GM19372 (cell line): ENCODE data around the gene ANKRD10.
A peak's percentile ranks its signal among the peaks of the same experiment; 100 is the strongest.

Source experiments
- ATAC-seq: cut with Tn5 transposase; IDR thresholded peaks from one replicate; pipeline ENCODE4 v1.9.1; 2021; ENCODE audit warnings: mild to moderate bottlenecking, low read depth, moderate library complexity; ENCODE audit not compliant: unreplicated experiment

The ANKRD10 gene

DNA sequence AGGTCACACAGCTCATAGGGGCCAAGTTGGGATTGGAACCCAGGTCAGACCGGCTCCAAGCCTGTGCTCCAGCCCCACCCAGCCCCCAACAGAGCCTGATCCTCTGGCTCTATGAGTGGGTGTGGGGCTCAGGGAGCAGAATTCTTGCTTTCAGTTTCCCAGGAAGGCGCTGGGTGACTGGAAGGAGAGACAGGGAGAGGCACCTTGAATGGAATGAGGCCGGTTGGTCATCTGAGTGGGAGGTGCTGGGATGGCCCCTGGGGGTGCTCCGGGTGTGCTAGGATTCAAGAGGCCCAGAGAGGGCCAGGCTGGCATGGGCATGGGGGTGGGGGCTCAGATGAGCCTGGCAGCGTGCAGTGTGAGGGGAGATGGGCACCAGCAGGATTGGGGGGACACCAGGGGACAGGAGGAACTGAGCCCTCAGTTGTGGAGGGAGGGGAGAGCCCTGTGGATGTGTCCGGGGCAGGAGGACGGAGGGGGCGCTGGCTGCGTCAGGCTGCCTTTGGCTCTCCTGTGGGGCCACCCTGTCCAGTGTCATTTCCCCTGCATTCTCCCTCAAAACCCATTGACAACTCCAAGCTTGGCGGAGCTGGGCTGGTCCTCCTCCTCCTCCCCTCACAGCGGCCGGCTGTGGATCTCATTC lies 31.2 kb upstream of the ANKRD10 start:
- ATAC-seq, result no peak

DNA sequence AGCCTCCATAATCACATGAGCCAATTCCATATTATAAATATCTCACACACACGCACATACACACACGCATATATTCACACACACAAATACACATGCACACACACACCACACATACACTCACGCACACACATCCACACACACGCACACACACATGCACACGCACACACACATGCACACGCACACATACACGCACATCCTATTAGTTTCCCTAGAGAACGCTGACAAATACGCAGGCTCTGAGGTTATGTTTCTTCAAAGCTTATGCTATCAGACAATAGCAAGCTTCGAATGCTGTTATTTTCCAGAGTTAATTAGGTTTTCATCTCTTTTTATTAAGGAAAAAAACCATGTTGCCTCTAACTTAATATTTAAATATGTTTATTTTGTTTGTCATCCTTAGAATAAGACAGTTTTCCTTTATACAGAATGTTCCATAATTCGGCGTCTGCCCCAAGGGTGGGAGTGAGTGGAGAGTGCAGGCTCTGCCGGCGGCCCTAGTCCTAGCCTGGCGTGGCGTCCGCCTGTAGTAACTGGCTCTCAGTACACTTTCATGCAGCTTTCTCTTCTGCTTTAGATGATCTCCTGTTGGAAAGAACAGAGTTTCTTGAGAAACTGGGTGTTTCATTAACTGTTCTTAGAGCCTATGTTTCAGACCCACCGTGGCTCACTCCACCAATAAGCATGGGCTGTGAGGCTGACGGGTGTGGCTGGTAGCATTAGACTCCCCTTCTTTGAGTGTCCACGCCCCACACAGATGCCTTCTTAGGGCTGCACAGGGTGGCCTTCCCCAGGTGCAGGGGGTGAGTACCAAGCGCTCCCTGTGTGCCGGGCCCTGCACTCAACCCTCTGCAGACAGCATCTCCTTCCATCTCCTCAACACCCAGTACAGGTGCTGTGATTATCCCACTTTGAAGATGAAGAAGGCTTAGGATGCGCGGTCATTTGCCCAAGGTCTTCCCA lies 30.4 kb upstream of the ANKRD10 start:
- ATAC-seq, result no peak

DNA sequence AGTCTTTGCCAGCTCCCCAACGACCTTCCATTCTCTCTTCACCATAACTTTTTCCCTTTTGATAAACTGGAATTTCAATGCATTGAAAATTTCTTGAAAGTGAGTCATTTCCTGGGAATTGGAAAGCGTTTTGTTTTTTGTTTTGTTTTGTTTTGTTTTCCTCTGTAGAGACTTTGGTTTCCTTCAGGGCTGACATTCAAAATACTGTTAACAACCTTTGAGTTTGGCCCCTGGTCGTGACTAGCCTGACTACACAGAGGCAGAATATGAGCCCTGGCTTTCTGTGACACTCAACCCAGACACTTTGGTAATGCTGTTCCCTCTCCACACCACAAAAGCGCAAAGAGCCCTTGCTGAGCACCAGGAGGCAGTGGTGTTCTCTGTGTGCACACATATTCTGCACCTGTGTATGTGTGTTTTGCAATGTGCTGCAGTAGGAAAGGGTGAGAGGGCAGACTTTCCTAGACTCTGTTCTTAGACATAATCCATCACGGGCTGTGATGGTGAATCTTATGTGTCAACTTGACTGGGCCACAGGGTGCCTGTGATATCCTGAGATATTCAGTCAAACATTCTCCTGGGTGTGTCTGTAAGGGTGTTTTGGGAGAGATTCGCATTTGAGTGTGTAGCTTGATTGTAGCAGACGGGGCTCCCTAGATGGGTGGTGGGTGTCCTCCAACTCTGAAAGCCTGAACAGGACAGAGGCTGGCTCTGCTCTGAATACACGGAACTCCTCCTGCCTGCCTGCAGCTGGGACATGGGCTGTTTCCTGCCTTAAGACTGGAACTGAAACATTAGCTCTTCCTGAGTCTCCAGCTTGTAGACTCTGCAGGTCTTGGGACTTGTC lies 29.5 kb upstream of the ANKRD10 start:
- peak; percentile 71 for ATAC-seq

DNA sequence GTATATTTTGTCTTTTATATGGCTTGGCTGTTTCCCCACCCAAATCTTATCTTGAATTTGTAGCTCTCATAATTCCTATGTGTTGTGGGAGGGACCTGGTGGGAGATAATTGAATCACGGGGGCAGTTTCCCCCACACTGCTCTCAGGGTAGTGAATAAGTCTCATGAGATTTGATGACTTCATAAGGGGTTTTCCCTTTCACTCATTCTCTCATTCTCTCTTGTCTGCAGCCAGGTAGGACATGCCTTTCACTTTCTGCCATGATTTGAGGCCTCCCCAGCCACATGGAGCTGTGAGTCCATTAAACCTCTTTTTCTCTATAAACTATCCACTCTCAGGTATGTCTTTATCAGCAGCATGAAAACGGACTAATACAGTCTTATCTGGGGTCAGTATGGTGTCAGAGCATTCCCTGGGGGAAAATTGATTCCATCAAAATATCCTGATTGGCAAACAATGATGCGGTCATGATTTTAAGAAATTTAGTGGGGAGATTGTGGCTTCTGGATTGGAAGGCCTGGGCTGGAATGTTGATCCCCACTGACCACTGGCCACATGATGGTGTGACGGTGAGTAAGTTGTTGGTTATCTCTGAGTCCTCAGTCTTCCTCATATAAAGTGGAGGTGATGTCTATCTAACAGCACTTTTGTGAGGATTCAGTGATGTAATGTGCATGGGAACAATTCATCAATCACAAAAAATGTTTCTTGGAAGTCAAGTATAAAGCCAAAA lies 27.5 kb upstream of the ANKRD10 start:
- ATAC-seq, result peak; percentile 60

DNA sequence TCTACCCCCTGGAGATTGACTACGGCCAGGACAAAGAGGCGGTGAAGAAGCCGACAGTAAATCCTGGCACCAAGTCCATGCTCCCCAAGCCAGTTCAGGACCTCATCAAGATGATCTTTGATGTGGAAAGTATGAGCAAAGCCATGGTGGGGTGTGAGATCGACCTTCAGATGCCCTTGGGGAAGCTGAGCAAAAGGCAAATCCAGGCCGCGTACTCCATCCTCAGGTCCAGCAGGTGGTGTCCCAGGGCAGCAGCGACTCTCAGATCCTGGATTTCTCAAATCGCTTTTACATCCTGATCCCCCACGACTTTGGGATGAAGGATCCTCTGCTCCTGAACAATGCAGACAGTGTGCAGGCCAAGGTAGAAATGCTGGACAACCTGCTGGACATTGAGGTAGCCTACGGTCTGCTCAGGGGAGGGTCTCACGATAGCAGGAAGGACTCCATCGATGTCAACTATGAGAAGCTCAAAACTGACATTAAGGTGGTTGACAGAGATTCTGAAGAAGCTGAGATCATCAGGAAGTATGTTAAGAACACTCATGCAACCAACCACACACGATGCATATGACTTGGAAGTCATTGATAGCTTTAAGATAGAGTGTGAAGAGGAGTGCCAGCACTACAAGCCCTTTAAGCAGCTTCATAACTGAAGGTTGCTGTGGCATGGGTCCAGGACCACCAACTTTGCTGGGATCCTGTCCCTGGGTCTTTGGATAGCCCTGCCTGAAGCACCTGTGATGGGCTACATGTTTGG lies 24.0 kb upstream of the ANKRD10 start:
- ATAC-seq, result no peak

DNA sequence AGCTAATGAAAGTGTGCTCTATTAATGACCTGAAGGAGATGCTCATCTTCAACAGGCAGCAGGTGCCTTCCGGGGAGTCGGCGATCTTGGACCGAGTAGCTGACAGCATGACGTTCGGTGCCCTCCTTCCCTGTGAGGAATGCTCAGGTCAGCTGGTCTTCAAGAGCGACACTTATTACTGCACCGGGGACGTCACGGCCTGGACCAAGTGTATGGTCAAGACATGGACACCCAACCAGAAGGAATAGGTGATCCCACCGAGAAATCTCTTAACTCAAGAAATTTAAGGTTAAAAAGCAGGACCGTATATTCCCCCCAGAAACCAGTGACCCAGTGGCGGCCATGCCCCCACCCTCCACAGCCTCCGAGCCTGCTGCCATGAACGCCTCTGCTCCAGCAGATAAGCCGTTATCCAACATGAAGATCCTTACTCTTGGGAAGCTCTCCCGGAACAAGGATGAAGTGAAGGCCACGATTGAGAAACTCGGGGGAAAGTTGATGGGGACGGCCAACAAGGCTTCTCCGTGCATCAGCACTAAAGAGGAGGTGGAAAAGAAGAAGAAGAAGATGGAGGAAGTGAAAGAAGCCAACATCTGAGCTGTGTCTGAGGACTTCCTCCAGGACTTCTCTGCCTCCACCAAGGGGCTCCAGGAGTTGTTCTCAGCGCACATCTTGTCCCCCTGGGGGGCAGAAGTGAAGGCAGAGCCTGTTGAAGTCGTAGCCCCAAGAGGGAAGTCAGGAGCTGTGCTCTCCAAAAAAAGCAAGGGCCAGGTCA lies 22.8 kb upstream of the ANKRD10 start:
- ATAC-seq, result no peak

DNA sequence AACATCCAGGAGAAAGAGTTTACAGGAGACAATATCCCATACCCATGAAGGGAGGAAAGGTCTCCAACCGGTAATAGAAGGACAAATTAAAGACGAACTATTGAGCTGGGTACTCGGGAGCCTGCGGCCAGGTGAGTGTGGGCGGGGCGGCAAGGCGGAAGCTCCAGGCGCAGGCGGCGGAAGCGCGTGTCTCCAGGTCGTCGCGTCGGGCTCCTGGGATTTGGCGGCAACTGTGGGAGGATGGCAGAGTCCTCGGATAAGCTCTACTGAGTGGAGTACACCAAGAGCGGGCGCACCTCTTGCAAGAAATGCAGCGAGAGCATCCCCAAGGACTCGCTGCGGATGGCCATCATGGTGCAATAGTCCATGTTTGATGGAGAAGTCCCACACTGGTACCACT lies 21.6 kb upstream of the ANKRD10 start:
- no peak for ATAC-seq

DNA sequence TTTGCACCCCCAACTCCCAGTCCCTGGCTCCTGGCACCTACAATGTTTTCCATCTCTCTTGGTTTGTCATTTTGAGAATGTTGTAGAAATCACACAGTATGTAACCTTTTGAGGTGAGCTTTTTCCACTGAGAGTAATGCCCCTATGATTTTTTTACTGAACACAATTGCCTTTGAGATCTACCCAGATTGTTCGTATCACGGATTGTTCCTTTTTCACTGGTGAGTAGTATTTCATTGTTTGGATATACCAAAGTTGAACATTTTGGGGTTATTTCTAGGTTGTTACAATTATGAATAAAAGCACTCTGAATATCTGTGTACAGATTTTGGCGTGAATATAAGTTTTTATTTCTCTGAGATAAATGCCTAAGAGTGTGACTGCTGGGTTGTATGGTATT lies 17.7 kb upstream of the ANKRD10 start:
- no peak for ATAC-seq

DNA sequence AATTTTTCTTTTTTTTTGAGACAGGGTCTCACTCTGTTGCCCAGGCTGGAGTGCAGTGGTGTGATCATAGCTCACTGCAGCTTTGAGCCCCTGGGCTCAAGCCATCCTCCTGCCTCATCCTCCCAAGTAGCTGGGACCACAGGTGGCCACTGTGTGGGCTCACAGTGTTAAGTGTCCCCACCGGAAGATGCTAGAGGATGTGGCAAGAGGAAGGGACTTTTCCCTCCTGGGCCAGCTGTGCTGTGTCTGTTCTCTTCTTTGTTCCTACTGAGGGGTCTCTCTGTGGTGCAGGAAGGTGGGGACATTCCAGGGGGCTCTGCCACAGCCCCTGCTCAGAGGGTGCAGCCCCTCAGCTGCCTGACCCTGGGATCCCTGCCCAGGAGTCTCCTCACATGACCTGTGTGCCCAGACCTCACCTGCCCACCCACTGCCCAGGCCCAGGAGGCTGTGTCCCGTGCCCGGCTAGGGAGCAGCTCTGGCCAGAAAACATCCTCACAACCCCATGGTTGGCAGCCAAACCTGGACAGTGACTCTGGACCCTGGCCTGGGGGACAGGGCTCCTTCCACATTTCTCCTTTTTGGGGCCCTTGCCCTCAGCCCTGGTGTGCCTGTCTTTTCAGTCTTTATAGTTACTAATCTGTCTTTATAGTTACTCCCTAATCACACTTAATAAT lies 14.4 kb upstream of the ANKRD10 start:
- no peak for ATAC-seq

DNA sequence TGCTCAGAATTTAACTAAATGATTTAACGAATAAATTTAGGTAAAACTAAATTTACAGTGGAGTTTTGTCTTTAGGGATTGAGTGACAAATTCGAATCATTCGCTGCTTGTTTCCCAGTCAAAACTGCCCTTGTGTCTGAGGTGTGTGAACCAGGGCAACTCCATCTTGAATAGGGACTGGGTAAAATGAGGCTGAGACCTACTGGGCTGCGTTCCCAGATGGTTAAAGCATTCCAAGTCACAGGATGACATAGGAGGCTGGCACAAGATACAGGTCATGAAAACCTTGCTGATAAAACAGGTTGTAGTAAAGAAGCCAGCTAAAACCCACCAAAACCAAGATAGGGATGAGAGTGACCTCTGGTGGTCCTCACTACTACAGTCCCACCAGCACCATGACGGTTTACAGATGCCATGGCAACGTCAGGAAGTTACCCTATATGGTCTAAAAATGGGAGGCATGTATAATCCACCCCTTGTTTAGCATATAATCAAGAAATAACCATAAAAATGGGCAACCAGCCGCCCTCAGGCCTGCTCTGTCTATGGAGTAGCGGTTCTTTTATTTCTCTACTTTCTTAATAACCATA lies 10.2 kb upstream of the ANKRD10 start:
- ATAC-seq, result no peak

DNA sequence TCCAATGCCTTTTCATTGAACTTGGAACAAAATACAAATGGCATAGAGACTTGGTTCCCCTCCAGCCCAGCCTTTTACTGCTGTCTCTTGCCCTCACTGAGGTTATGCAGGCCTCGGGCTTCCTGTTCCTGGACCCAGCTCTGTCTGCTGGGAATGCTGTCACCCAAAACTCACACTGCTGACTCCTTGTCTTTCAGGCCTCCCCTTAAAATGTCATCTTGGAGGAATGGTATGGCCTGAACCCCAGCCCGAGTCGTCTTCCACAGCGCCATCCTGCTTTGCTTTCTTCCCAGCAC lies 9.7 kb upstream of the ANKRD10 start:
- no peak for ATAC-seq

DNA sequence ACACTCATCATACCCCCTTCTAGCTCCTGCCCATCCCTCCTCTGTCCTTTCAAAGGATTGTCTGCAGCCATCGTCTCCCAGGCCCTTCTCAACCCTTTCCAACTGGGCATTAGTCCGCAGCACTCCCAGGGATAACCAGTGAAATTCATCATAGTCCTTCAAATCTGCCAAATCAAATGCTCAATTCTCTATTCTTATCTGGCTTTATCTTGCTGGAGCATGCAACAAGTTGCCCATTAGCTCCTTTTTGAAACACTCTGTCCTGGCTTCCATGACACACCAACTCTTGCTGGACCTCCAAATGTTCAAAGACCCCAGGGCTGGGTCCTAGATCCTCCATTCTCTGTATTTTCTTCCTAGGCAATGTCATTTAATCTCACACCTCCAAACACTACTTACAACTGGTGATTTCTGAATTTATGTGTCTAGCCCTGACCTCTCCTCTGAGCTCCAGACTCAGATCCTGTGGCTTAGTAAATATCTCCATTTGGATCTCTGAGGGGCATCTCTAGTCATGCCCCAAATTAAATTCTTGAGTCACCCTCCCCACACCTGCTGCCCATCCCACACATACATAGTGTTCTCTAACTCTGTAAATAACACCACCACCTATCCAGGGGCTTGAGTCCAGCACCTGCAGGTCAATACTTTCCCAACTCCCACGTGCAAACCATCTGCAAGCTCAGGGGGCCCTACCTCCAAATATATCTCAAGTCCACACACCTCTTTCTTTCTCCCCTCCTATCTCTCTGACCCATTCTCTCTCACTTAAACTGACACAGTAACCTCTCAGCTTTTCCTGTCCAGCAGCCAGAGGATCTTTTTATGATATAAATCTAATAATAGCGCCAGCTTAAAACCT lies 9.1 kb upstream of the ANKRD10 start:
- no peak for ATAC-seq

DNA sequence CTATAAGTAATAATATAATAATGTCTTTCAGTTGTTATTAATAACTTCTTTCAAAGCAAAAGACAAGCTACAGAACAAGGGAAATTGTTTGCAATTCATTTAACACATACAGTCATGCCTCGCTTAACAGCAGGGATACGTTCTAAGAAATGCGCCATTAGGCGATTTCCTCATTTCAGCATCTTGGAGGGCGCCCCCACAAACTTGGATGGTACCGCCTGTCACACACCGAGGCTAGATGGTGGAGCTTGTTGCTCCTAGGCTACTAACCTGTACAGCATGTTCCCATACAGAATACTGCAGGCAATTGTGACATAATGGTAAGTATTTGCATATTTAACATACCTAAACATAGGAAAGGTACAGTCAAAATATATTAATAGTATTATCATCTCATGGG lies 8.2 kb upstream of the ANKRD10 start:
- ATAC-seq, result no peak

DNA sequence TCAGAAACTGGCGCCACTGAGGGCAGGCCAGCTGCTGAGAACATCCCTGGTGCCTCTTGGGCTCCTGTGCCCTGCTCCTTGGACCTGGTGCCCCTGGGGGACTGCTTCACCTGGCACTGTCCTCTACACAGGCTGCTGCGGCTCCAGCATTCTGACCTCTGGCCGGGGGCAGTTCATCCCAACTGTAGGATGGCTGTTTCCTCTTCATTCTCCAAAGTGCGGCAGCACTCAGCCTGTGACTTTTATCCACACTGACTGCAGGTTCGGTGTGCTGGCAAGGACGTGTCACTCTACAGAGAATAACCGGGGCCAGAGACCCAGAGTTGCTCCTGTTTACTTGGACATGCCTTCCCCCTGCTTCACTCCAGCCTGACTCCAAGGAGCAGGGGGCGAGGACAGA lies 7.6 kb upstream of the ANKRD10 start:
- ATAC-seq, result no peak

DNA sequence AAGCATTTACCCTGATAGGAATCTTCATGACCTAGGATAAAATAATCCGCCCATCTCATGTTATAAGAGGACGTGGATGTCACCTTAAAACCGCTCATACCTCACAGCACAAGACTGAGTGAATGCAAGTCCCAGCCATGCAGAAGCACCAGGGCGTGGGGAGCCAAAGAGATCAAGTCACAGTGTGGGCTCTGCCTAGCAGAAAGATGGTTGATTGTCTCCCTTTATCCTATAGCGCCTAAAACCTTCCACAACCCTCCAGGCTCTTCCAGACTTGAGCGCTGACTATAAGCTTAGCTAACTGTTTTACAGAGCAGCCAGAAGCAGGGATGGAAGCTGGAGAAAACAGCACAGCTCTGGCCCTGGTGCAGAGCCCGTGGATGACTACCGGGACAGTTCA lies 6.8 kb upstream of the ANKRD10 start:
- no peak for ATAC-seq

DNA sequence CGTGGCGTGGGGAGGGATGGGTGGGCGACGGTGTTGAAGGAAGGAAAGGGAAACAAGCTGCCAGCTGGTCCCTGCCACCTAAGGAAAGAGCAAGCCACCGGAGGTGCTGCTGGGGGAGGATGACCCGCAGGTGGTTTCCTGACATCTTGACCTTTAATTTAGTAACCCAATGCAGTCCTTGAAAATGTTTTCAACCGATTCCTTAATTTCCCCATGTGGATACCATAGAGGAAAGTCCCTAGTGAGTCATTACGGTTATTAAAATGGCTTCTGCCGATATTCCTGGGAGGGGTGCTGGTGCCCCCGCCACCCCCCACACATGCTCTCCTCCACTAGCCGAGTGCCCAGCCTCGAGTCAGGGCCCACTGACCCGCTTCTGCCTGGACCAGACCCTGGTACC lies 6.3 kb upstream of the ANKRD10 start:
- no peak for ATAC-seq

DNA sequence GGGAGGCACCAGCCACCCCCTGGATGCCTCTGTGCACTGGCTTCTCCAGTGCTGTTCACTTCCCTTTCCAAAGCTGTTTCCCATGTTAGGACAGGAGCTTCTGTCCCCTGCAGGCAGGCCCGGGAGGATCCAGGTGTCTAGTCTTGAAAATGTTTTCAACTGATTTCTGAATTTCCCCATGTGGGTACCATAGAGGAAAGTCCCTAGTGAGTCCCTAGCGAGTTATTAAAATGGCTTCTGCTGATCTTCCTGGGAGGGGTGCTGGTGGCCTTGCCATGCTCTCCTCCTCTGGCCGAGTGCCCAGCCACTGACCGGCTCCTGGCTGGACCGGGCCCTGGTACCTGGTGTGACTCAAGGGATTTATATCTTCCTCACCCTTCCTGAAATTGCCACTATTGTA lies 5.2 kb upstream of the ANKRD10 start:
- ATAC-seq, result no peak
